Loucy (cell line): ENCODE data around the gene BICRAL.

Experiments
- H2AFZ ChIP-seq: fragments of 200-600 bp; sonication (generic); 2 replicates; pipeline ENCODE4 v1.6.0; 2016; ENCODE audit warnings: antibody characterized with exemption, mild to moderate bottlenecking, low read length, moderate library complexity
- H3F3A ChIP-seq: fragments of 200-600 bp; 2 replicates; pipeline ENCODE4 v1.6.0; 2016; ENCODE audit warnings: antibody characterized with exemption, low read depth, mild to moderate bottlenecking
- H3K27me3 ChIP-seq: fragments of 200-600 bp; sonication (generic); 2 replicates; pipeline ENCODE4 v1.6.1; 2014; ENCODE audit warnings: low read length, mild to moderate bottlenecking; ENCODE audit not compliant: insufficient read depth, poor library complexity, severe bottlenecking
- H3K36me3 ChIP-seq: fragments of 200-600 bp; sonication (generic); 2 replicates; pipeline ENCODE4 v1.6.1; 2016; ENCODE audit warnings: low read length; ENCODE audit not compliant: insufficient read depth
- H3K4me1 ChIP-seq: fragments of 200-600 bp; sonication (generic); 2 replicates; pipeline ENCODE4 v1.5.1; 2014; ENCODE audit warnings: low read length, mild to moderate bottlenecking; ENCODE audit not compliant: insufficient read depth, poor library complexity, severe bottlenecking
- H3K4me2 ChIP-seq: fragments of 200-600 bp; sonication (generic); 2 replicates; pipeline ENCODE4 v1.6.0; 2014; ENCODE audit warnings: antibody characterized with exemption, low read length, low read depth, mild to moderate bottlenecking; ENCODE audit not compliant: poor library complexity, severe bottlenecking
- H3K4me3 ChIP-seq: fragments of 200-600 bp; sonication (generic); 2 replicates; pipeline ENCODE4 v1.5.1; 2014; ENCODE audit warnings: low read length, mild to moderate bottlenecking, mixed read lengths; ENCODE audit not compliant: poor library complexity, severe bottlenecking
- H3K79me2 ChIP-seq: fragments of 200-600 bp; sonication (generic); 2 replicates; pipeline ENCODE4 v1.6.1; 2014; ENCODE audit warnings: low read length; ENCODE audit not compliant: insufficient read depth
- H3K9ac ChIP-seq: fragments of 200-600 bp; sonication (generic); 2 replicates; pipeline ENCODE4 v1.6.0; 2014; ENCODE audit warnings: mild to moderate bottlenecking, low read depth, low read length, moderate library complexity; ENCODE audit not compliant: poor library complexity, severe bottlenecking
- H3K9me2 ChIP-seq: fragments of 200-600 bp; sonication (generic); replicated peaks from 2 replicates; pipeline ENCODE4 v1.6.1; 2016; ENCODE audit warnings: low read depth, low read length, mixed read lengths
- H3K9me3 ChIP-seq: fragments of 200-600 bp; sonication (generic); 2 replicates; pipeline ENCODE4 v1.6.1; 2014; ENCODE audit warnings: mild to moderate bottlenecking, antibody characterized with exemption, low read length, low read depth; ENCODE audit not compliant: insufficient read depth
- H4K20me1 ChIP-seq: fragments of 200-600 bp; sonication (generic); 2 replicates; pipeline ENCODE4 v1.6.0; 2014; ENCODE audit warnings: antibody characterized with exemption, low read length, mild to moderate bottlenecking; ENCODE audit not compliant: insufficient read depth, poor library complexity, severe bottlenecking
- EZH2phosphoT487 ChIP-seq: fragments of 200-600 bp; IDR thresholded peaks from 2 replicates; pipeline ENCODE4 v1.6.1; 2018; ENCODE audit warnings: antibody characterized with exemption, mild to moderate bottlenecking, moderate library complexity, borderline replicate concordance
- TF ChIP-seq, protein P1 (sequence below): fragments of 200-600 bp; sonication (generic); conservative IDR thresholded peaks from 2 replicates; pipeline ENCODE4 v1.5.1; 2014; ENCODE audit warnings: mild to moderate bottlenecking, antibody characterized with exemption, low read length

Gene BICRAL

DNA sequence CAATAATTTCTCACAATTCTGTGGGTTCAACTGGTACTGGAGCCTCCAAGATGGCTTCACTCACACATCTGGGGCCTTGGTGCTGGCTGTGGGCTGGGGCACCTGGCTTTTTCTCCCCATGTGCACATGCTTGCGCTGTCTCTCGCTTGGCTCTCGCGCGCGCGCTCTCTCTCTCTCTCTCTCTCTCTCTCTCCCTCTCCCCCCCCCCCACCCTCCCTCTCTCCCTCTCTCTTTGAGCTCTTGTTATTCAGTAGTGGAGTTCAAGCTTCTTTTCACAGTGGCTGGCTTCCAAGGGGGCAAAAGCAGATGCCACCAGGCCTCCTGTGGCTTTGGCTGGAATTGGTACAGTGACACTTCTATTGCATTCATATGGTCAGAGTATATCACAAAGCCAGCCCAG is 25.1 kb upstream of the BICRAL start:
- no peaks in the 10 kb centered on the region for H3K79me2 ChIP-seq
- no peaks in the 10 kb centered on the region for H4K20me1 ChIP-seq
- no peak overlapping the region for H3K4me3 ChIP-seq
- H3K9me2 ChIP-seq: no peaks in the 10 kb centered on the region
- no peaks in the 10 kb centered on the region for H3F3A ChIP-seq
- H3K27me3 ChIP-seq: no peaks in the 10 kb centered on the region
- H3K9me3 ChIP-seq: no peaks in the 10 kb centered on the region
- TF ChIP-seq EZH2phosphoT487: no peak
- TF ChIP-seq, protein P1, sequence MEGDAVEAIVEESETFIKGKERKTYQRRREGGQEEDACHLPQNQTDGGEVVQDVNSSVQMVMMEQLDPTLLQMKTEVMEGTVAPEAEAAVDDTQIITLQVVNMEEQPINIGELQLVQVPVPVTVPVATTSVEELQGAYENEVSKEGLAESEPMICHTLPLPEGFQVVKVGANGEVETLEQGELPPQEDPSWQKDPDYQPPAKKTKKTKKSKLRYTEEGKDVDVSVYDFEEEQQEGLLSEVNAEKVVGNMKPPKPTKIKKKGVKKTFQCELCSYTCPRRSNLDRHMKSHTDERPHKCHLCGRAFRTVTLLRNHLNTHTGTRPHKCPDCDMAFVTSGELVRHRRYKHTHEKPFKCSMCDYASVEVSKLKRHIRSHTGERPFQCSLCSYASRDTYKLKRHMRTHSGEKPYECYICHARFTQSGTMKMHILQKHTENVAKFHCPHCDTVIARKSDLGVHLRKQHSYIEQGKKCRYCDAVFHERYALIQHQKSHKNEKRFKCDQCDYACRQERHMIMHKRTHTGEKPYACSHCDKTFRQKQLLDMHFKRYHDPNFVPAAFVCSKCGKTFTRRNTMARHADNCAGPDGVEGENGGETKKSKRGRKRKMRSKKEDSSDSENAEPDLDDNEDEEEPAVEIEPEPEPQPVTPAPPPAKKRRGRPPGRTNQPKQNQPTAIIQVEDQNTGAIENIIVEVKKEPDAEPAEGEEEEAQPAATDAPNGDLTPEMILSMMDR: no peak
- no peak overlapping the region for H3K4me2 ChIP-seq
- H2AFZ ChIP-seq: no peak overlapping the region
- no peak overlapping the region for H3K9ac ChIP-seq
- H3K36me3 ChIP-seq: no peaks in the 10 kb centered on the region
- no peaks in the 10 kb centered on the region for H3K4me1 ChIP-seq

DNA sequence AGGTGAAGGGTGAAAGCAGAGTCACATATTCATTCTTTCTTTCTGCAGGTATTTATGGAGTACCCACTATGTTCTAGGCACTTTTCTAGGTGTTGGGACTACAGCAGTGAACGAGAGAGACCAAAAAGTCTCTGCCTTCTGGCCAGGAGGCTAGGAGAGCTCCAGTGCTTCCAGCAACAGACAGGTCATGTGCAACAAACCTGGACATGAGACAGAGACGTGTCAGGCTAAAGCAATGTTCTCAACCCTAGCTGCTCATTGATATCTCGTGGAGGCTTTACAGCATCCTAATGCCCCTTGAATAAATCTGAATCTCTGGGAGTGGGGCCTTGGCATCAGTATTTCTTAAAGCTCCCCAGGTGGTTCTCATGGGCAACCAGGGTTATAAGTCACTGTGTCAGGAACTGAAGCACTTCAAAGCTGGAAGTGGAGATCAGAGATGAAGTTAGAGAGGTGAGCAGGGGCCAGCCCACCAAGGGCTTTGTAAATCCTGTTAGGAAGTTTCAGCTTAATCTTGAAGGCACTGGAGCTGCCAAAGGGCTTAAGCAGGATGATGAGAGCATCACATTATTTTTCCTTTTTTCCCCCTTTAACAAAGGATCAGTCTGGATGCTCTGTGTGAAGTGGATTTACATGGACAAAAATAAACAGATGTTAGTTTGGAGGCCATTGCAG is 23.0 kb upstream of the BICRAL start:
- Histone ChIP-seq H3K4me3 (no peak overlapping the region), H3K4me2 (no peak overlapping the region), H4K20me1 (no peaks in the 10 kb centered on the region), H3K79me2 (no peaks in the 10 kb centered on the region), H3K9me2 (no peaks in the 10 kb centered on the region), H3K27me3 (no peaks in the 10 kb centered on the region), H2AFZ (no peak overlapping the region), H3K4me1 (no peaks in the 10 kb centered on the region), H3K9me3 (no peaks in the 10 kb centered on the region), H3K9ac (no peak overlapping the region), H3F3A (no peaks in the 10 kb centered on the region), H3K36me3 (no peaks in the 10 kb centered on the region)
- TF ChIP-seq, protein P1: no peak
- no peak for TF ChIP-seq EZH2phosphoT487

DNA sequence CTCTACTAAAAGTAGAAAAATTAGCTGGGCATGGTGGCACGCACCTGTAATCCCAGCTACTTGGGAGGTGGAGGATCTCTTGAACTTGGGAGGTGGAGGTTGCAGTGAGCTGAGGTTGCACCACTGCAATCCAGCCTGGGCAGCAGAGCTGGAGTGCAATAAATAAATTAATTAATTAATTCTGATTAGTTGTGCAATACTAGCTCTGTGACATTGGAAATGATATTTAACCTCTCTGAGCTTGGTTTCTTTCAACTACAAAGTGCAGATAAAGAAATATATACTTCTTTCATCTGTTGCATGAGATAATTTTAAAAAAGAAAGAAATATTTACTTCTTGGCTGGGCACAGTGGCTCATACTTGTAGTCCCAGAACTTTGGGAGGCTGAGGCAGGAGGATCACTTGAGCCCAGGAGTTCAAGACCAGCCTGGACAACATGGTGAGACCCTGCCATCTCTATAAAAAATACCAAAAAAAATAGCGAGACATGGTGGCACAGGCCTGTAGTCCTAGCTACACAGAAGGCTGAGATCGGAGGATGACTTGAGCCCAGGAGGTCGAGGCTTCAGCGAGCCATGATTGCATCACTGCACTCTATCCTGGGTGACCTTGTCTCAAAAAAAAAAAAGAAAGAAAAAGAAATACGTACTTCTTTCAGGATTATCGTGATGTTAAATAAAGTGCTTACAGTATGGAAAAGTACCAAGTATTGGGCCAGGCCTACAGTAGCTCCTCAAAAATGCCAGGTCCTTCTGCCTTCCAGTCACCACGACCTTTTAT is 20.4 kb upstream of the BICRAL start:
- Histone ChIP-seq H4K20me1 (no peaks in the 10 kb centered on the region), H3K9me2 (no peaks in the 10 kb centered on the region), H3F3A (no peaks in the 10 kb centered on the region), H3K4me3 (no peak overlapping the region), H3K4me1 (no peaks in the 10 kb centered on the region), H3K79me2 (no peaks in the 10 kb centered on the region), H3K9ac (no peak overlapping the region), H3K4me2 (no peak overlapping the region), H3K9me3 (no peaks in the 10 kb centered on the region), H2AFZ (no peak overlapping the region), H3K36me3 (no peaks in the 10 kb centered on the region), H3K27me3 (no peaks in the 10 kb centered on the region)
- TF ChIP-seq, protein P1: no peak
- TF ChIP-seq EZH2phosphoT487: no peak
